ENCODE data around the gene SERTAD3.
A peak's percentile ranks its signal among the peaks of the same experiment; 100 is the strongest.
"Not testable (repeated sequence)": the region's sequence is repeated elsewhere in the genome, so short reads cannot be mapped to it uniquely, and the experiment has no call there.

Gene SERTAD3

GRCh38 chr19:40457953-40458596 is 13.9 kb upstream of the SERTAD3 start:
- no peak for DNase-seq

GRCh38 chr19:40457048-40457447 is 12.9 kb upstream of the SERTAD3 start:
- peak; percentile 47 for DNase-seq

- peak; percentile 17 for DNase-seq
Observed at GRCh38 chr19:40453943-40454342, 9.8 kb upstream of the SERTAD3 start.

- DNase-seq: no peak
Observed at GRCh38 chr19:40453151-40453735, 9.1 kb upstream of the SERTAD3 start.

- no peak for DNase-seq
Observed at GRCh38 chr19:40452016-40452415, 7.9 kb upstream of the SERTAD3 start.

GRCh38 chr19:40450664-40451063 is 6.5 kb upstream of the SERTAD3 start:
- no peak for DNase-seq

GRCh38 chr19:40449506-40449905 is 5.4 kb upstream of the SERTAD3 start:
- no peak for DNase-seq

GRCh38 chr19:40446263-40446784 is 2.2 kb upstream of the SERTAD3 start:
- DNase-seq: no peak

GRCh38 chr19:40445780-40446262 is 1.7 kb upstream of the SERTAD3 start:
- DNase-seq: no peak

- DNase-seq: no peak
Observed at GRCh38 chr19:40444825-40445312, 734 bp upstream of the SERTAD3 start.

- DNase-seq: peak; percentile 100
Observed at GRCh38 chr19:40443131-40443999, 770 bp downstream of the SERTAD3 start.

GRCh38 chr19:40442328-40443130 is 1.6 kb downstream of the SERTAD3 start:
- no peak for DNase-seq

GRCh38 chr19:40441719-40442253 is 2.3 kb downstream of the SERTAD3 start:
- DNase-seq: no peak

GRCh38 chr19:40438284-40438683 is 5.9 kb downstream of the SERTAD3 start:
- no peak for DNase-seq

- peak; percentile 88 for DNase-seq
Observed at GRCh38 chr19:40433391-40434216, 10.5 kb downstream of the SERTAD3 start.

- DNase-seq: peak; percentile 26
Observed at GRCh38 chr19:40432760-40433159, 11.4 kb downstream of the SERTAD3 start.

GRCh38 chr19:40431698-40432097 is 12.4 kb downstream of the SERTAD3 start:
- DNase-seq: no peak

- not testable (repeated sequence) for DNase-seq
Observed at GRCh38 chr19:40430242-40430641, 13.9 kb downstream of the SERTAD3 start.

GRCh38 chr19:40428197-40428596 is 15.9 kb downstream of the SERTAD3 start:
- DNase-seq: not testable (repeated sequence)

GRCh38 chr19:40425450-40426287 is 18.5 kb downstream of the SERTAD3 start, which contains the start of gene SERTAD1:
Gene SERTAD1, minus strand, starts transcription at chr19:40425992. Its CDS starts 2,446 bp downstream, at chr19:40423546.
- DNase-seq: peak; percentile 100
